HCT116 (cell line): ENCODE data around the gene HDAC8.

Source experiments
- ATF3 ChIP-seq: IDR thresholded peaks from 2 replicates; pipeline ENCODE4 v1.6.1; 2012
- CTCF ChIP-seq, 3 experiments: fragments of 200-600 bp in 1 of 3; sonication (generic) in 1 of 3; IDR thresholded peaks in 2 of 3; conservative IDR thresholded peaks in 1 of 3; 2 replicates each; pipeline ENCODE4 v1.5.1; 2012 to 2017; ENCODE audit warnings: low read depth in 2 of 3, low read length in 2 of 3, antibody characterized with exemption in 1 of 3, borderline replicate concordance in 1 of 3, control low read depth in 1 of 3, mild to moderate bottlenecking in 1 of 3, mixed read lengths in 1 of 3, mixed run types in 1 of 3, moderate library complexity in 1 of 3; ENCODE audit not compliant: insufficient read depth in 1 of 3
- FOSL1 ChIP-seq: IDR thresholded peaks from 2 replicates; pipeline ENCODE4 v1.6.1; 2012; ENCODE audit warnings: low read depth
- MAX ChIP-seq: IDR thresholded peaks from 2 replicates; pipeline ENCODE4 v1.6.1; 2012
- REST ChIP-seq: IDR thresholded peaks from 2 replicates; pipeline ENCODE4 v1.6.1; 2012; ENCODE audit warnings: low read depth

- TF ChIP-seq MAX (no peak), REST (no peak), FOSL1 (no peak), CTCF (IDR thresholded peaks at IDR 0.05 in 2 of 3, conservative IDR thresholded peaks at IDR 0.05 in 1 of 3; ENCODE audit: borderline replicate concordance in 1 of 3, insufficient read depth in 1 of 3, low read depth in 2 of 3, low read length in 2 of 3) (no peak), ATF3 (no peak)
Measured at GRCh38 chrX:72330131-72330530, 242.5 kb downstream of the HDAC8 start.
